GM19455 (cell line): ENCODE data around the gene PLCZ1.
"Not testable (repeated sequence)": the region's sequence is repeated elsewhere in the genome, so short reads cannot be mapped to it uniquely, and the experiment has no call there.

Source experiments
- ATAC-seq: cut with Tn5 transposase; IDR thresholded peaks from one replicate; pipeline ENCODE4 v1.9.1; 2021; ENCODE audit not compliant: unreplicated experiment

The PLCZ1 gene

GRCh38 chr12:18703911-18704310 lies 33.9 kb downstream of the PLCZ1 start:
- ATAC-seq, result no peak

- ATAC-seq, result no peak
Measured at GRCh38 chr12:18703321-18703720, 34.5 kb downstream of the PLCZ1 start.

GRCh38 chr12:18700271-18700670 lies 37.5 kb downstream of the PLCZ1 start:
- no peak for ATAC-seq

- no peak for ATAC-seq
Measured at GRCh38 chr12:18696971-18697602, 40.7 kb downstream of the PLCZ1 start.

- not testable (repeated sequence) for ATAC-seq
Measured at GRCh38 chr12:18693986-18694385, 43.8 kb downstream of the PLCZ1 start.

DNA sequence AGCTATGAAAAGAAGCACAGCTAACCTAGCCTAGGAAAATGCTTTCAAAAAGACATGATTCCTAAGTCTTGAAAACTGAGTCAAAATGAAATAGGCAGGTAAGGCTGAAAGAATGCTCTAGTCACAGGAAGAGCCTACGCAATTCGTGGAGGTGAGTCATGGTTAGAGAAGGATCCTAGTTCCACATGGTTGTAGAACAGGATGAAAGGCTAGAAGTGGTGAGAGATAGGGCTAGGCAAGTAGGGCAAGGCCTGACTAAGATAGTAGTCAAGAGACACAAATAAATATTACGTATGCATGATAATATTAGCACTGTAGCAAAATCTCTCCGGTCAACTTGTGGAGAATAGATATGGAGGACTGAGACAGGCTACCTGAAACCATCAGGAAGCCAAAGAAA lies 47.2 kb downstream of the PLCZ1 start:
- ATAC-seq, result no peak

DNA sequence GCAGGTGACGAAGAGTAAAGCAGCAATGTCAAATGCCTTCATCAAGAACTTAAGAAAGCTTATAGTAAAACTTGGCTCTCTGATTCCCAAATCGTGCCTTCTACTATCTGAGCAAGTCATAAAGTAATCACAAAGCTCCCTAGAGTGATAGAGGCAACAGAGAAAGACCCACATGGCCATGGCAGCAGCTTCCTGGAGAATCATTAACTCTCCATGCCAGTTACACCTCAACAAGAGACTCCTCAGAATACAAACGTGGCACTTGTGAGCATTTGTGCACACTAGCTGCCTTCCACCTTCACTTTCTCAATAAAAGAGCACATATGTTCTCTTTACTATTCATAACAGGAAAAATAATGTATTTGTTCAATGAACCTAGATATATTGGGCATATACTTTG lies 48.0 kb downstream of the PLCZ1 start:
- no peak for ATAC-seq

DNA sequence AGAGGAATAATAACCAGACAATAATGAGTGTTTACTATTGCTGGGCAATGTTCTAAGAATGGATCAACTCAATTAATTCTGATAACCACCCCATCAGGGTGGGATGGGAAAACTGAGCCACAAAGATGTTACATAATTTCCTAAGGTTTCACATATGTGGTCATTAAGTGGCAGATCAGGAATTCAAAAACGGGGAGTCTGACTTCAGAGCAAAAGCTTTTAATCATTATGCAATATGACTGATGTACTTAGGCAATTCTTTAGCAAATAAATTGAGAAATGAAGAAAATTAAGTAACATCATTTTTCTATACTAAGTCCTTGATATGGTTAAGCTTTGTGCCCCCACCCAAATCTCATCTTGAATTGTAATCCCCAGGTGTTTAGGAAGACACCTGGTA lies 53.4 kb downstream of the PLCZ1 start:
- ATAC-seq, result no peak

GRCh38 chr12:18683327-18684013 lies 54.3 kb downstream of the PLCZ1 start:
- ATAC-seq, result no peak

GRCh38 chr12:18681818-18682217 lies 56.0 kb downstream of the PLCZ1 start:
- no peak for ATAC-seq

GRCh38 chr12:18676996-18677588 lies 60.7 kb downstream of the PLCZ1 start:
- no peak for ATAC-seq

DNA sequence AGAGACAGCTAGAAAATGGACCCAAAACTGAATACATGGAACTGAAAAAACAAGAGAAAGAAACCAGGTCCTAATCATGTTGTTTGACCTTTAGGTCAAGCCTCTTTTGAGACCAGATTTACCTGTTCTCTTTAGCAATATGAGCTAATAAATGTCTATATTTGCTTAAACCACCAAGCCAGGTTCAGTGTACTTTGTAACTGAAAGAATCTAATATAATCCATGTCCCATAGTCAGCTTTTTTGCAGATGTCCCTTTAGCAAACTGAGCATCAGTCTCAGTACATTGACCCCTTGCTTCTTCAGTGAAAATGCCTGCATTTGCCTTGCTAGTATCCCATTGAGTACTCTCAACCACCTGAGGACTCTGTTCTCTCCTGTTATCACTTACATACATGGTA lies 61.7 kb downstream of the PLCZ1 start:
- ATAC-seq, result no peak

DNA sequence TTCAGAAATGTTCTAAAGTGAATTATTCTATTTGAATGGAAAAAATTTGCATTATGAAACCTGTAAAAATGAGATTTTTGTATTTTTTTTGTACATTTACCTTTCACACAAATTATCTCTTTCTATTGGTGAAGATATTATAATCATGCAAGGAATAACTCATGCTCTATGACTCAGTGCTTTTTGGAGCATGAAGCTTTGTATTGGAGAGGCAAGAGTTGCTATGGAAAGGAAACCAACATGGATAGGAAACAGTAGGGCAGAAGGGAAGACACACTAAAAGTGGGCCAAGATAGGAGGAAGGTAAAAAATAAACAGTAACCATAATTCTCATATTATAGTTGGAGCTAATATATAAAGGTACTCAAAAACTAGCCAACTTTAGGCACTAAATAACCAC lies 79.0 kb downstream of the PLCZ1 start:
- no peak for ATAC-seq

DNA sequence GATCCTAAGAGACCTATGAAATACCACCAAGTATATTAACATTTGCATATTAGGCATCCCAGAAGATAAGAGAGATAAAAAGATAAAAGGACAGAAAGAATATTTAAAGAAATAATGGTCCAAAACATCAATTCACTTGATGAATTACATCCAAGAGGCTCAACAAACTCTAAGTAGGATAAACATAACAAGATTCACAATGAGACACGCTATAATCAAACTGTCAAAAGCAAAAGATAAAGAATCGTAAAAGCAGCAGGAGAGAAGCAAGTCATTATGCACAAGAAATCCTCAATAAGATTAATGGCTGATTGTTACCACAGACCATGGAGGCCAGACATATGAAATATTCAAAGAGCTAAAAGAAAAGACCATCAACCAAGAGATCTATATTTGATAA lies 79.6 kb downstream of the PLCZ1 start:
- ATAC-seq, result no peak

DNA sequence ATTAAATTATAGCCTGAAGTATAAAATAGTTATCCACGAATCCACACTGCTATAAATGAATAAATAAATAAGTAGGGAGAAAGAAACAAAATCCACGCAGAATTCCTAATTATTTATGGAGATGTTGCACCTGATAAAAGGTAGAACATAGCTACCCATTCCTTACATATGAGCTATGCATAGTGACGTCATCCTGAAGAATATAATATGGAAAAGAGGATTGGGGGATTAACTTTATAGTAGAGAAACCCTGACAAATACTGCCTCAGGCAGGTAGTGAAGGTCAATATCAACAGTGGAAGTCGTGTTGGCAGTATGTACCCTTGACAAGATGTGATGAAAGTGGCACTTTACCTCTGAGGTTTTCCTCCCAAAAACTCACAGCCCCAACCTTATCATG lies 82.5 kb downstream of the PLCZ1 start:
- no peak for ATAC-seq

- no peak for ATAC-seq
Measured at GRCh38 chr12:18653465-18653864, 84.3 kb downstream of the PLCZ1 start.

DNA sequence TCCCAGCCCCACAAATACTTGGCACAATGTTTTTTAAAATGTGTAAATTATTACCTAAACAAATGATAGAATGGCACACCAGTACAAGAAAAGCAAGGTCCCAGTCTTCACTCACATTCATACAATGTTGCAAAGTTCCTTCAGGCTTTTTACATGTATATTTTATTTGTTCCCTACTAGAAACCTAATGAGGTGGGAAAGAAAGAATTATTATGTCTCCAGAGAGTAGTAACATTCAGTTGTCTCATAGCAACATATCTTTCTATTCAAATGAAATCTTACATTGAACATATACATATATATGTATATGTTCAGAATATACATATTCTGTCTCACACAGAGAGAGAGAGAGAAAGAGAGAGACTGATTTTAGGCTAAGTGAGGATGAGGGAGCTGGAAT lies 85.2 kb downstream of the PLCZ1 start:
- no peak for ATAC-seq

- ATAC-seq, result no peak
Measured at GRCh38 chr12:18651525-18651924, 86.3 kb downstream of the PLCZ1 start.

- ATAC-seq, result no peak
Measured at GRCh38 chr12:18646286-18646890, 91.4 kb downstream of the PLCZ1 start.

GRCh38 chr12:18644564-18644963 lies 93.2 kb downstream of the PLCZ1 start:
- ATAC-seq, result no peak

GRCh38 chr12:18643681-18644080 lies 94.1 kb downstream of the PLCZ1 start:
- no peak for ATAC-seq

DNA sequence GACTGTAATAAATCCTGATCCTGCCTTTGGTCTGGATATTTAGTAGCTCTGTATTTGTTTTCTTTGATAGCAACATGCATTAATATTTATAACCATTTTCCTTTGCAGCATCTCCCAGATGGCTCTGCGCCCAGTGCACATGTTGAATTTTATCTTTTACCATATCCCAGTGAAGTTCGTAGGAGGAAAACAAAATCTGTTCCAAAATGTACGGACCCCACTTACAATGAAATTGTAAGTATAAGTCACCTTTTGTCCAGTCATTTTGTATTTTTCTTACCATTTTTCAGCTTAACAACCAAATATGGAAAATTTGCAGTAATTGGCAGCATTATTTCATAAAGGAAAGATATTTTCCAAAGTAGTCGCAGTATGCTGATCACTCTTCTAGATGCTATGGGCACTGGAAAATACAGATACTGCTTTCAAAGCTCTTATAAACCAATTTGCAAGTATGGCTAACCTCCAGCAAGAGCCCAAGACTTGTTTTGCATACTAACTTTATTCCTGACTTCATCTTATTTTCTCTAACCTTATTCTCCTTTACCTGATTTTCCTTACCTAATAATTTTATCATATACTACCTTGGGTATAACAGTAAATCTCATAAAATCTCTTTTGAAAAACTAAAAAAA lies 97.4 kb downstream of the PLCZ1 start:
- no peak for ATAC-seq
